GM19372 (cell line): Measurements from ENCODE around the gene KIF20A.
"Not testable (repeated sequence)": the region's sequence is repeated elsewhere in the genome, so short reads cannot be mapped to it uniquely, and the experiment has no call there.

ENCODE experiments used
- ATAC-seq: cut with Tn5 transposase; IDR thresholded peaks from one replicate; pipeline ENCODE4 v1.9.1; 2021; ENCODE audit warnings: mild to moderate bottlenecking, low read depth, moderate library complexity; ENCODE audit not compliant: unreplicated experiment

KIF20A gene

DNA sequence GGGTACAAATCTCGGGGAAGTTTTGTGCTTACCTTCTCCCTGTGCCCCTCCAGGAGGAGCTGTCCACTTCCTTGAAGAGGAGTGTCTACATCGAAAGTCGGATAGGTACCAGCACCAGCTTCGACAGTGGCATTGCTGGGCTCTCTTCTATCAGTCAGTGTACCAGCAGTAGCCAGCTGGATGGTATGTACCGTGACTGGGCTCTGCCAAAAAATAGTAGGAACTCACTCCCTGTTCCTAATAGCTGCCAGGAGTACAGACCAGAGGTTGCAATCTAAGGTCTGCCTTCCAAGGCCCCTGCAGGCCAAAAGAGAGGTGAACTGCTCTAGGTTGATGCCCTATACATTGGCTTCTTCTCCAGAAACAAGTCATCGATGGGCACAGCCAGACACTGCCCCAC lies 3.9 kb downstream of the KIF20A start:
- ATAC-seq, result no peak

DNA sequence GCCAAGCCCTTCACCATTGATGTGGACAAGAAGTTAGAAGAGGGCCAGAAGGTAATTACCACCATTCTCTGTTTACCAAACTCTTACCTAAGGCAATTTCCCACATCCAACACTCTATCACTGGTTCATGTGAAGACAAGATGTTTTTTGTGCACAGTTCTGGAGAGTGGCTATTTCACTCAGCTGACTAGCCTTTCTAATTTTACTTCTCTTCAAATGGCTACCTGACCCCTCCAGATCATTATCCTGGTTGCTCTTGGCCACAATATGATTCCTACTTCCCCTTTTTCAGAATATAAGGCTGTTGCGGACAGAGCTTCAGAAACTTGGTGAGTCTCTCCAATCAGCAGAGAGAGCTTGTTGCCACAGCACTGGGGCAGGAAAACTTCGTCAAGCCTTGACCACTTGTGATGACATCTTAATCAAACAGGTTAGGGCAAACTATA lies 7.1 kb downstream of the KIF20A start:
- ATAC-seq, result no peak

DNA sequence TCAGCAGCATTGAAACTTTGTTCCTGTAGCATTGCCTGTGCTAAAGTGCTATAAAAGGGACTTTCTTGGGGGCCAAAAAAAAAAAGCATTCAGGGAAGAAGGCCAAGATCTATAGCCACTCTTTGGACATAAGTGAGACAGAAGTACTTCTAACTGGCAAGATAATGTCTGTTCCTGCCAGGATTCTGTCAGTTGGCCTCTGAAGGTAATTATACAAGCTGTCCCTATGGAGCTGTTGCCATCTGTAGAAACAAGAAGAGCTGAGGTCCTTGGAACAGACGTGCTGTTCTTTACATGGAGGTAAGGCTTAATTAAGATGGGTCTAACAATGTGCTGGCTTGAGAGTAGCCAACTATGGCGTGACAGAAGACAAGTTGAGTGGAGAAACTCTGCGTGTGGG lies 9.7 kb downstream of the KIF20A start:
- ATAC-seq, result no peak

DNA sequence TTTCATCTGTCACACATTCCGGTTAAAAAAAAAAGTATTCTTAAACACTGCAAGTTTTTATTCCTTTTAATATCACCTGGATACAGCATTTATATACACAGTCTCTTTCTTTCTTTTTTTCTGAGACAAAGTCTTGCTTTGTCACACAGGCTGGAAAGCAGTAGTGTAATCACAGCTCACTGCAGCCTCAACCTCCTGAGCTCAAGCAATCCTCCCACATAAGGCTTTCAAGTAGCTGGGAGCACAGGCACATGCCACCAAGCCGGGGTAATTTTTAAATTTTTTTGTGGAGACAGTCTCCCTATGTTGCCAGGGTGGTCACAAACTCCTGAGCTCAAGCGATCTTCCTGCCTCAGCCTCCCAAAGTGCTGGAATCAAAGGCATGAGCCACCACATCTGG lies 13.9 kb downstream of the KIF20A start:
- no peak for ATAC-seq

DNA sequence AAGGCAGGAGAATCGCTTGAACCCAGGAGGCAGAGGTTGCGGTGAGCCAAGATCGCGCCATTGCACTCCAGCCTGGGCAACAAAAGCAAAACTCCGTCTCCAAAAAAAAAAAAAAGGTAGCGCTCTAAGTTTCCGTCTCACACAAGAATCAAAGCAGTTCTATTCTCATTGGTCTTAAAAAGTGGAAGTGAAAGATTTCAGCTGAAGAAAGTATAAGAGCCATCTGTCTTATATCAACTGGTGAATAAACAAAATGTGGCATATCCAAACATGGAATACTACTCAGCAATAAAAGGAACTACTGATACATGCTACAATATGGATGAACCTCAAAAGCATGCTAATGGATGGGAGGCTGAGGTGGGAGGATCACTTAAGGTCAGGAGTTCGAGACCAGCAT lies 14.9 kb downstream of the KIF20A start:
- not testable (repeated sequence) for ATAC-seq

DNA sequence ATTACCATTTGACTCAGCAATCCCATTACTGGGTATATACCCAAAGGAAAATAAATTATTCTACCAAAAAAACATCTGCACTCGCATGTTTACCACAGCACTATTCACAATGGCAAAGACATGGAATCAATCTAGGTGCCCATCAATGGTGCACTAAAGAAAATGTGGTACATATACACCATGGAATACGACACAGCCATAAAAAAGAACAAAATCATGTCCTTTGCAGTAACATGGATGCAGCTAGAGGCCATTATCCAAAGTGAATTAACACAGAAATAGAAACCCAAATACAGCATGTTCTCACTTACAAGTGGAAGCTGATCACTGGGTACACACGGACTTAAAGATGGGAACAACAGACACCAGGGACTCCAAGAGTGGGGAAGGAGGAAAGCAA lies 32.1 kb downstream of the KIF20A start:
- no peak for ATAC-seq

DNA sequence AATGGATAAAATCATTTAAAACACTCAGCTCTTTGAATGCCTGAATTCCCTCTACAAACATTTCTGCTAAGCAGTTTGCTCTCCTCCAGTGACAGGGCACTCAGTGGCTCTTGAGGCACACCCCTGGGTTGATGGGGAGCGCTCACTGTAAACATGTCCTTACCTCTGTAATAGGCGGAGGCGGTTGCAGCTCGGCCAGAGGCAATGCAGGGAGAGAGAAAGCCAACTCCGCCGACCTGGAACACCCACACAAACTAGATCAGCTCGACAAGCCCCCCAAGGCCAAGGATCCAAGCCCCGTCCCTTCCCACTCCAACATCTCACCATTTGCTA lies 33.9 kb downstream of the KIF20A start:
- peak; percentile 21 for ATAC-seq

DNA sequence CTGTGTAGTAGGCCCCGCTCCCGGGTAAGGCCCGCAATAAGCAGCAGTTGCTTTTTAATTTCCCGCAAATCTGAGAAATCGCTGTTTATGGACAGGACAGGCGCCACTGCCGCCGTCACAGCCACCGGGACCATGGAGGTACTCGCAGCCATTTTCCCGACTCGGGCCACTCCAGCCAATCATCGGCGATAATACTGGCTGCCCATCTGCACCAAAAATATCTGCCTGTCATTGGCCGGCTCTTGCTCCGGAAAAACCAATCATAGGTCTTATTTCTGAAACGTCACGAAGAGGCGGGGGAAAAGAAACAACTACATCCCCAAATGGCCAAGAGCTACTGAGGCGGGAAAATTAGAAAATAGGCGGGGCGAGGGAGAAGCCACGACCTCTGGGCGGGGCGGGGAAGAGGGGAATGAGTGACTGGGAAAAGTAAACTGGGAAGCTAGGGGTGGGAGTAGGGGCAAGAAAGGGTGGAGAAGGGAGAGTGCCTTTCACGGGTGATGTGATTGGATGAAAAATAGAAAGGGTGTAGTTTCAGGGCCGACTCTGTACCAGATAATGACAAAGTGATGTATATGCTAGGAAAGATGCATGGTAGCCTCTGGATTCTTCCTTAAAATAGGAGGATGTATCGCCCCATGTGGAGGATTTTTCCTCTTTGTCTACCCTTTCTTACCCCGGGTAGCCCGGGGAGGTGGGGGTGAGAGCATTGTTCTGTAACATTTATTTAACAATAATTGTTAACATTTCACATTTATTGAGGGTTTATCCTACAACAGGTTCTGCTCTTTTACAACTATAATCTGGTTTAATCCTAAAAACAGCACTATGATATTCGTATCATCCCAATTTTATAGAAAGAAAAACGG lies 34.5 kb downstream of the KIF20A start, which contains the start of gene CDC23:
CDC23 (minus strand) TSS at position 163 of the 869 bp plus-strand sequence; CDS start at position 152, 11 bp downstream.
- ATAC-seq, result peak; percentile 99

DNA sequence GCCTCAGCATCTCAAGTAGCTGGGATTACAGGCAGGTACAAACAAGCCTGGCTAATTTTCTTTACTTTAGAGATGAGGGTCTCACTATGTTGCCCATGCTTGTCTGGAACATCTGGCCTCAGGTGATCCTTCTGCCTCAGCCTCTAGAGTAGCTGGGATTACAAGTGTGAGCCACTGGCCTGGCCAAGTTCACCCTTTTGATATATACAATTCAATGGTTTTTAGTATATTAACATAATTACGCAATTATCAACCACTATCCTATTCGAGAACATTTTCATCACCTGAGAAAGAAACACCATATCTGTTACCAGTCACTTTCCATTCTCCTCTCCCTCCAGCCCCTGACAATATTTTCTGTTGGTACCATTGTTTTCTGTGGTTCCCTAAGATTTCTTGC lies 37.9 kb downstream of the KIF20A start:
- ATAC-seq, result no peak

DNA sequence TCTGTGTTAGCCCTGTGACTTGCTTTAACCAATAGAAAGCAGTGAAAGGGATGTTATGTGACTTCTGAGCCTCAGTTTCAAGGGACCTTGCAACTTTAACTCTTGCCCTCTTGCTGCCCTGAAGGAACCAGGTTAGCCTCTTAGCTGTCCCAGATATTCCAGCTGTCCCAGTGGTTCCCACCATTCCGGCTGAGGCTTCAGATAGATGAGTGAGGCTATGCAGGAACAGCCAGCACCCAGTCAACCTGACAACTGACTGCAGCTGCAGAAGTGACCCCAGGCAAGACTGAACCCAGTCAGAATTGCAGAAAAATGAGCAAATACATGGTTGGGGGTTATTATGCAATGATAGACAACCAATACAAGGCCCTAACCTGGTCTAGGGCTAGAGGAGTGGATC lies 44.6 kb downstream of the KIF20A start:
- no peak for ATAC-seq

DNA sequence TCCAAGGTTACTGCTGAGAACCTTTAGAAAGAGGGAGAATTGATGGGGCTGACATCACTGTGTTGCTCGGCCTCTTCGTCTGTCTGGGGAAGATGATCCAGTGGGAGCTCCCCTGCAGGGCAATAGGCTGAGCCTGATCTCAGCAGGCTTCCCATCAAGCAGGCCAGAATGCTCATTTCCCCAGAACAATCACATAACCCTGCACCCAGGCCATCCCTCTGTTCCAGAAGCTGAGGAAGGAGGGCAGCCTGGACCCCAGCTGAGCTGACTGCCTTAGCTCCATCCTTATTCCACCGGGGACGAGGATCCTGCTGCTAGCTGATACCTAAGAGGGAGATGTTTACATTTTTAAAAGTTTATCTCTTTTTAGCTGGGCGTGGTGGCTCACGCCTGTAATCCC lies 45.8 kb downstream of the KIF20A start:
- no peak for ATAC-seq

DNA sequence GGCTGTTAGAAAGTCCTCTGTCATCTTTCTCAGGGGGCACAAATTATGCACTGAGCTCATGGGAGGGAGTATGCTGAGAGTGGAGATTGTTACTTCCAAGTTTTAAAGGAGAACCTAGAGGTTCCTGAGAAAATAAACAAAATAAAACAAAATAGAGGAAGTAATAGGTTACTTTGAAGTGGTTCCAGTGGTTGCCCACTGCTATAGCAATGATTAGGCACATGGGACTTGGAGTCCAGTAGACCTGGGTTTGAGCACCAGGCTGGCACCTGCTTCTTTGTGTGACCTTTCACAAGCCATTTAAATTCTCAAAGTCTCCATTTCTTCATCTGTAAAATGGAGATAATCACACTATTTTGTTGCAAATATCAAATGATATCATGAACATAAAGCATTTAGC lies 48.0 kb downstream of the KIF20A start:
- no peak for ATAC-seq

DNA sequence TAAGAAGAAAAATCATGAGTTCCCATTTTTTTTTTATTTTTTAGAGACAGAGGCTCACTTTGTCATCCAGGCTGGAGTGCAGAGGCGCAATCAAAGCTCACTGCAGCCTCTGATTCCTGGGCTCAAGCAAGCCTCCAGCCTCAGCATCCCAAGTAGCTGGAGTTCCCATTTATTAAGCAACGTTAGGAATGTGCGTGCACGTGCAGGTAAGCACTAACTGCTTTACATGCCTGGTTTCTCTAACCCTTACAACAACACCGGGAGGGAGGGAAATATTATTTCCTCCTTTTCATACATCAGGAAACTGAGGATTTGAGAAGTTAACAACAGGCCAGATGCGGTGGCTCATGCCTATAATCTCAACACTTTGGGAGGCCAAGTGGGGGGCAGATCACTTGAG lies 50.5 kb downstream of the KIF20A start:
- ATAC-seq, result no peak

DNA sequence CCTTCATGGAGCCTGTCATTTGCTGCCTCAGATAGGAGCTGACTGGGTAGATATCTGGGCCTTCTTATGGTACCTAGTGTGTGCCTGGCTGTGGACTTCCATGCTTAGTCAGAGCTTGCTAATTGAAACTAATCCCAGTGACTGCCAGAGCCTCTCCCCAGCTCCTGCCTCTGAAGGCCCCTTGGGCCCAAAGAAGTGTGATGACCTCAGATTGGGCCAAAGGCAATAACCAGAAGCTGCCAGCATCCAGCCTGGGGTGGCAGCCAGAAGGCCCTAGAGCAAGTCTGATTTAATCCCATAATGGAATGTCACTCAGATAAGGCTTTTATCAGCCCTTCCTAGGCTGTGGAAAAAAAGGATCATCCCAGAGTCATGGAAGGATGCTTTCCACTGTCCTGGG lies 51.3 kb downstream of the KIF20A start:
- ATAC-seq, result no peak

DNA sequence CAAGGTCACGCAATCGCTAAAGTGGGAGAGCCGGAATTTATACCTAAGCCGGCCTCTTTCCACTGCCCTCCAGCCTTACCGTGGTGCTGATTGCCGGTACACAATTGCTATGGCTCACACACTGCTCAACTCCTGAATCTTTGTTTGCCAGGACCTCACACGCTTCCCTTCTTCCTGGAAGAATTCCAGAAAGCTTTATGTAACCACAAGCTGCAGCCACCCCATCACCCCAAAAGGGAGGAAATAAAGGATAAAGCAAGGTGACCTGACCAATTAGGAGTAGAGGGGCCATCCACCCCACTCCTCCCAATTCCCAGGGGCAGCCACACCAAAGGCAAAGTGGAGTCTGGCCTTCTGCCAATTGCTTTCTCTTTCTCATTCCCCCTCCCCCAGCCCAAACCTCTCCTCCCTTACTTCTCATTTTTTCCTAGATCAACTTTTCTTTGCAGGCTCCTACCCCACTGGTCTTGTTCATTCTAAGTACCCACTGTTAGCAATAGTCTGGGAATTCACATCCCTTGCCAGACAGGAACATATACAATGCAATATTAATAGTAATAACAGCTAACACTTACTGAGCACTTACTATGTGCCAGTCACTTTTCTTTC lies 52.2 kb downstream of the KIF20A start:
- ATAC-seq, result no peak

DNA sequence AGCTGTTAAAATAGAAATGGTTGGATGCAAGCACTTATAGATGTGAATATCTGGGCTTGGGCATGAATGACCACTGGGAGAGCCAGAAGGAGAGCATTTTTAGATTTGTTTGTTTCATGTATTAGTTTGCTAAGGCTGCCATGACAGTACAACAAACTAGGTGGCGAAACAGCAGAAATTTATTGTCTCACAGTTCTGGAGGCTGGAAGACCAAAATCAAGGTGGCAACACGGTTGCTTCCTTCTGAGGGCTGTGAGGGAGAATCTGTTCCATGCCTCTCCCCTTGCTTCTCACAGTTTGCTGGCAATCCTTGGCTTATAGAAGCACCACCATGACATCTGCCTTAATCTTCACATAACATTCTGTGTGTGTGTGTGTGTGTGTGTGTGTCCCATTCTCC lies 54.4 kb downstream of the KIF20A start:
- no peak for ATAC-seq

DNA sequence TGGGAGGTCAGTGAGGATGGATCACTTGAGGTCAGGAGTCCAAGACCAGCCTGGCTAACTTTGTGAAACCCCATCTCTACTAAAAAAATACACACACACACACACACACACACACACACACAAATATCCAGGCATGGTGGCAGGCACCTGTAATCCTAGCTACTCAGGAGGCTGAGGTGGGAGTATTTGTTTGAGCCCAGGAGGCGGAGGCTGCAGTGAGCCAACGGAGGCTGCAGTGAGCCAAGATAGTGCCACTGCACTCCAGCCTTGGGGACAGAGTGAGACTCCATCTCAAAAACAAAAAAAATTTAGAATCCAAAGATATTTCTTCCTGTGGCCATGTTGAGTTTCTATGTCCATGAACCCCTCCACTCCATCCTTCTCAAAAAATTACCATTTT lies 55.7 kb downstream of the KIF20A start:
- ATAC-seq, result no peak
